HCT116 (cell line): Measurements from ENCODE around the gene NSG1. TPM values are rescaled to one million over a fixed set of nuclear protein-coding genes. Genes with fewer than 3 reads are reported as not detected.

ENCODE experiments used
- ATAC-seq: fragments of 200-7000 bp; cut with Tn5 transposase; 2 replicates; pipeline ENCODE4 v1.9.1; 2020; ENCODE audit warnings: mild to moderate bottlenecking, moderate library complexity
- BruUV-seq: library from RNA; stranded (reverse); fragments of 400-500 nt; replicated peaks from 2 replicates; lab custom pipeline; 2021; lab: Mats Ljungman, UMichigan
- CTCF ChIA-PET: fragments of 300-600 bp; sonication (Branson Sonifier 250); formaldehyde crosslinking; loops from one replicate; lab custom pipeline; 2021; ENCODE audit warnings: antibody characterized with exemption; lab: Charles Lee
- POLR2A ChIA-PET: fragments of 300-600, 350-600 bp; sonication (Branson Sonifier 250); formaldehyde crosslinking; loops from one replicate; lab custom pipeline; 2021; ENCODE audit warnings: antibody characterized with exemption; lab: Charles Lee
- RAD21 ChIA-PET, 2 experiments: fragments of 300-600 bp; sonication (Branson Sonifier 250); formaldehyde crosslinking; loops; one replicate each; lab custom pipeline; 2023; ENCODE audit warnings: low total read pairs in 2 of 2; ENCODE audit not compliant: uncharacterized antibody in 2 of 2, unreplicated experiment in 2 of 2, low non-redundant PET in 1 of 2; lab: Charles Lee
- DNase-seq: peaks from one replicate; pipeline ENCODE4 v3.0.0-alpha.2; 2010; ENCODE audit warnings: low read depth, low spot score
- H2AFZ ChIP-seq: fragments of 200-600 bp; shearing (Covaris generic), sonication (generic); 2 replicates; pipeline ENCODE4 v1.6.1; 2017; ENCODE audit warnings: low read depth, mixed run types, mixed read lengths, antibody characterized with exemption, low read length; ENCODE audit not compliant: poor library complexity, severe bottlenecking
- H3K27ac ChIP-seq: 2 replicates; pipeline ENCODE4 v1.5.1; 2012; ENCODE audit warnings: low read depth, low read length
- H3K27me3 ChIP-seq: fragments of 200-600 bp; sonication (generic); 2 replicates; pipeline ENCODE4 v1.6.1; 2016; ENCODE audit warnings: mixed run types, low read length, mixed read lengths; ENCODE audit not compliant: insufficient read depth
- H3K36me3 ChIP-seq, 2 experiments: fragments of 200-500 bp in 1 of 2; fragments of 200-600 bp in 1 of 2; sonication (Bioruptor generic) in 1 of 2; sonication (generic) in 1 of 2; 2 replicates each; pipeline versions ENCODE4 v1.5.1 to v1.6.1; 2014 to 2016; ENCODE audit warnings: low read length in 2 of 2, inconsistent platforms in 1 of 2, mixed read lengths in 1 of 2, mixed run types in 1 of 2; ENCODE audit not compliant: insufficient read depth in 2 of 2, control insufficient read depth in 1 of 2
- H3K4me1 ChIP-seq, 2 experiments: fragments of 200-600 bp in 1 of 2; sonication (generic) in 1 of 2; 2 replicates each; pipeline versions ENCODE4 v1.5.1 to v1.6.1; 2012 to 2017; ENCODE audit warnings: low read length in 2 of 2, inconsistent platforms in 1 of 2, mild to moderate bottlenecking in 1 of 2, mixed read lengths in 1 of 2, mixed run types in 1 of 2, moderate library complexity in 1 of 2; ENCODE audit not compliant: insufficient read depth in 2 of 2, control insufficient read depth in 1 of 2
- H3K4me2 ChIP-seq: fragments of 200-600 bp; sonication (generic); 2 replicates; pipeline ENCODE4 v1.6.1; 2017; ENCODE audit warnings: mixed run types, low read length, mixed read lengths
- H3K4me3 ChIP-seq, 2 experiments: fragments of 200-600 bp in 1 of 2; sonication (generic) in 1 of 2; replicated peaks in 1 of 2; 2 replicates each; pipeline ENCODE4 v1.5.1; 2011 to 2016; ENCODE audit warnings: low read length in 2 of 2, control low read depth in 1 of 2, low read depth in 1 of 2, mild to moderate bottlenecking in 1 of 2, mixed read lengths in 1 of 2, mixed run types in 1 of 2
- H3K79me2 ChIP-seq: fragments of 200-600 bp; sonication (generic); 2 replicates; pipeline ENCODE4 v1.6.1; 2017; ENCODE audit warnings: mild to moderate bottlenecking, mixed run types, low read length, moderate library complexity, mixed read lengths; ENCODE audit not compliant: insufficient read depth
- H3K9ac ChIP-seq: fragments of 200-600 bp; sonication (generic); 2 replicates; pipeline ENCODE4 v1.6.1; 2016; ENCODE audit warnings: low read length, mixed read lengths
- H3K9me2 ChIP-seq: fragments of 200-600 bp; sonication (generic), shearing (Covaris generic); 2 replicates; pipeline ENCODE4 v1.6.1; 2017; ENCODE audit warnings: mixed run types, mild to moderate bottlenecking, moderate library complexity; ENCODE audit not compliant: insufficient read depth
- H3K9me3 ChIP-seq, 2 experiments: fragments of 200-500 bp in 1 of 2; fragments of 200-600 bp in 1 of 2; sonication (Bioruptor generic) in 1 of 2; sonication (generic) in 1 of 2; 2 replicates each; pipeline ENCODE4 v1.6.1; 2014 to 2017; ENCODE audit warnings: low read length in 2 of 2, mixed read lengths in 2 of 2, inconsistent platforms in 1 of 2, low read depth in 1 of 2, mild to moderate bottlenecking in 1 of 2, mixed run types in 1 of 2, moderate library complexity in 1 of 2; ENCODE audit not compliant: control insufficient read depth in 1 of 2, insufficient read depth in 1 of 2
- H4K20me1 ChIP-seq: fragments of 200-600 bp; sonication (generic), shearing (Covaris generic); 2 replicates; pipeline ENCODE4 v1.6.1; 2017; ENCODE audit warnings: mixed run types, mild to moderate bottlenecking, moderate library complexity; ENCODE audit not compliant: insufficient read depth
- CBX3 ChIP-seq: IDR thresholded peaks from 2 replicates; pipeline ENCODE4 v1.6.1; 2012; ENCODE audit warnings: low read depth
- EGR1 ChIP-seq: IDR thresholded peaks from 2 replicates; pipeline ENCODE4 v1.6.1; 2012; ENCODE audit warnings: low read depth
- JUND ChIP-seq: IDR thresholded peaks from 2 replicates; pipeline ENCODE4 v1.6.1; 2012
- POLR2AphosphoS5 ChIP-seq: IDR thresholded peaks from 2 replicates; pipeline ENCODE4 v1.6.1; 2011; ENCODE audit warnings: mild to moderate bottlenecking, low read depth, low read length, moderate library complexity
- RAD21 ChIP-seq: IDR thresholded peaks from 2 replicates; pipeline ENCODE4 v1.6.1; 2012; ENCODE audit warnings: low read depth, mild to moderate bottlenecking
- intact Hi-C: fragments of 100-400 bp; cut with micrococcal nuclease; formaldehyde crosslinking; loops from 2 replicates; pipeline ENCODE4 v1.10.0; 2022
- total RNA-seq: library from RNA; stranded (reverse); gene quantifications from one replicate; pipeline ENCODE4 v1.2.1, GENCODE V29; 2021; ENCODE audit not compliant: unreplicated experiment

The NSG1 gene
- total RNA-seq, 1 experiment from 2014 or later = 0.12 TPM

DNA sequence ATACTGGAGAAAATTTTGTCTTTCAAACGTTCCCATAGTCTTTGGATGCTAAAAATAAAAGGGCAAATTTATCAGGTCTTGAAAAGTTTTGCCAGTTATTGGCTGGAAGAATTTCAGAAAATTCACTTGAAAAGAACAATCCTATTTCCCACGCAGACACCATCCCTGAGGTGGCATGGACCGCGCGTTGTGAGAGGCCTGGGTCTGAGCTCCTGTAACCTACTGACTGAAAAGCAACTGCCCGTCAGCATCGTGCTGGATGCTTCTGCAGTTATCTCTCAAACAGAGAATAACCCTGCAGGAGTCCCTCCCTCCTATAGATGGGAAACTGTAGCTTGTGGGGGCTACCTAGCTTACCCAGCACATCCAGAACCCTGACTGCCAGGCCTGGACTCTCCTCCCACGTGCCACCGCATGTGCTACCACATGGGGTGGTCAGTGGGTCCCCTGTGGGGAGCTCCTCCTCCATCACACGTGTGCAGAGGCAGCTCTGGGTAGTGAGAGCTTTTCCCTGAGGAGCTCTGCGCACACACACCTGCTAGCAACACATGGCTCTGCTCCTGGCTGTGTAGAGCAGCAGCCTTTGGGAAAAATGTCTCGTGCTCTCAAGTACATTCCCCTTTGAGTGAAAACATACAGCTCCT, 36.1 kb downstream of the NSG1 start:
- Histone ChIP-seq H3K27me3 (no peaks in the 10 kb centered on the region), H3K79me2 (no peaks in the 10 kb centered on the region), H3K4me3 (no peak overlapping the region), H3K9ac (no peak overlapping the region), H3K27ac (no peak overlapping the region), H3K36me3 (peaks cover 6 to 8% of the 10 kb centered on the region in 2 experiments; a peak in 1 of 4 replicates), H3K9me2 (no peaks in the 10 kb centered on the region), H3K9me3 (no peaks in the 10 kb centered on the region), H2AFZ (no peak overlapping the region), H4K20me1 (no peaks in the 10 kb centered on the region), H3K4me1 (peaks cover 0 to 16% of the 10 kb centered on the region in 2 experiments; a peak in 1 of 4 replicates), H3K4me2 (no peak overlapping the region)
- CTCF ChIA-PET = no interaction called here
- TF ChIP-seq JUND = no peak
- no TSS peak for BruUV-seq
- intact Hi-C loops = no loop called here
- DNase-seq (no peak), ATAC-seq (no peak)
- POLR2A ChIA-PET = no interaction called here
- RAD21 ChIA-PET = no interaction called here

DNA sequence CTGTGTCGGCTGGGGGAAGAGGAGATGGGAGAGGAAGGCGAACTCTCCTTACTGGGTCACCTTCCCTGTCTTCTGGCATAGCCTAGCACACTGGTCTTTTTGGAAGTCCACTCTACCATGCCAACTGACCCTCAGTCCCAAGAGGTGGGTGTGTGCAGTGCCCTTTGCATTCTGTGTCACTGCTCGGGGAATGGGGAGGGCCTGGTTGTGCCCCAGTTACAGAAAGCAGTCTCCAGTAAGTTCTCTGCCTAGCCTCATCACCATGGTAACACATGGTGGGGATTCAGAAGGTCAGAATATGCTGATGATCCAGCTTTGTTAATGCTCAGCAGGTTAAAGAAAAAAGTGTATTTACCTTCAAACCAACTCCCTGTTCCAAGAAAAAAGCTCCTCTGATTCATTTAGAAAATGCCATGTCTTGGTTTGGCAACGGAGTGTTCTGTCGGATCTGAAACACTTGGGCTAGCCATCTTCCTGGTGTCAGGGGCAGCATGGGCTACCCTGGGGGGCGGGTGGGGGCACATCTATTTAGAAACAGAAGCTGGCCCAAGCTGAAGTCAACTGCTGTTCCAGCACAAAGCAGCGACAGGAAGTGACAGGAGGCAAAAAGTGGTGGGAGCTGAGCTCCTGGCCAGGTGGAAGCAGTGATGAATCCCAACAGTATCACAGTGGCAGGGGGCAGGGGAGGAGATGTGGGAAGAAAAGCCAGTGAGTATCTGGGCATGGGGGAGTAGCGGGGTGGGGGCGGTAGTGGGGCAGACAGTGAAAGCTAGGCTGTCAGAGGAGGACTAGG, 37.0 kb downstream of the NSG1 start:
- no peaks in the 10 kb centered on the region for H3K79me2 ChIP-seq
- peaks cover 6 to 7% of the 10 kb centered on the region in 2 experiments; a peak in 2 of 4 replicates for H3K36me3 ChIP-seq
- no TSS peak for BruUV-seq
- no peak overlapping the region for H3K4me2 ChIP-seq
- H3K9me3 ChIP-seq = no peaks in the 10 kb centered on the region
- H3K4me3 ChIP-seq = no peak overlapping the region
- ChIA-PET POLR2A (no interaction called here), CTCF (no interaction called here), RAD21 (no interaction called here)
- no peak for ATAC-seq
- peaks cover 0 to 20% of the 10 kb centered on the region in 2 experiments; a peak in 1 of 4 replicates for H3K4me1 ChIP-seq
- no peak overlapping the region for H3K27ac ChIP-seq
- intact Hi-C loops = no loop called here
- H3K27me3 ChIP-seq = no peaks in the 10 kb centered on the region
- no peak overlapping the region for H2AFZ ChIP-seq
- DNase-seq = no peak
- H3K9ac ChIP-seq = no peak overlapping the region
- TF ChIP-seq CBX3 (no peak), POLR2AphosphoS5 (no peak), EGR1 (no peak), RAD21 (no peak)
- H3K9me2 ChIP-seq = no peaks in the 10 kb centered on the region
- no peaks in the 10 kb centered on the region for H4K20me1 ChIP-seq
